HepG2 (cell line): ENCODE measurements around the gene UNC5CL. TPM values are rescaled to one million over a fixed set of nuclear protein-coding genes. Genes with fewer than 3 reads are reported as not detected.

ENCODE experiments used
- EP300 ChIP-seq, 3 experiments: sonication (generic) in 1 of 3; formaldehyde crosslinking in 1 of 3; IDR thresholded peaks; 2 replicates each; pipeline versions ENCODE4 v1.5.1 to v1.6.1; 2011 to 2020; ENCODE audit warnings: low read depth in 2 of 3, low read length in 2 of 3, borderline replicate concordance in 1 of 3, improper control_type of control experiment in 1 of 3, mild to moderate bottlenecking in 1 of 3, missing genetic modification reagents in 1 of 3, moderate library complexity in 1 of 3
- HMG20A ChIP-seq: IDR thresholded peaks from 2 replicates; pipeline ENCODE4 v1.6.1; 2016; ENCODE audit warnings: borderline replicate concordance
- HNRNPL ChIP-seq: fragments of 200-400 bp; formaldehyde crosslinking; IDR thresholded peaks from 2 replicates; pipeline ENCODE4 v1.6.1; 2017; ENCODE audit warnings: mild to moderate bottlenecking, low read depth, low read length
- KAT8 ChIP-seq: IDR thresholded peaks from 2 replicates; pipeline ENCODE4 v1.6.1; 2016; ENCODE audit warnings: missing genetic modification reagents, missing compliant biosample characterization
- NR2F2 ChIP-seq: IDR thresholded peaks from 2 replicates; pipeline ENCODE4 v1.6.1; 2012; ENCODE audit warnings: low read depth, inconsistent platforms, borderline replicate concordance
- RARA ChIP-seq: IDR thresholded peaks from 2 replicates; pipeline ENCODE4 v1.6.1; 2016; ENCODE audit warnings: missing genetic modification reagents, missing compliant biosample characterization
- RNF219 ChIP-seq: sonication (generic); formaldehyde crosslinking; IDR thresholded peaks from 2 replicates; pipeline ENCODE4 v1.5.0; 2020; ENCODE audit warnings: mild to moderate bottlenecking, missing genetic modification reagents
- SP140L ChIP-seq: sonication (generic); formaldehyde crosslinking; IDR thresholded peaks from 2 replicates; pipeline ENCODE4 v1.4.0; 2020; ENCODE audit warnings: missing genetic modification reagents, borderline replicate concordance
- SYNCRIP ChIP-seq: fragments of 200-400 bp; formaldehyde crosslinking; IDR thresholded peaks from 2 replicates; pipeline ENCODE4 v1.6.1; 2018; ENCODE audit warnings: mild to moderate bottlenecking, low read depth, low read length; ENCODE audit not compliant: insufficient read depth
- TRIM24 ChIP-seq: sonication (generic); formaldehyde crosslinking; IDR thresholded peaks from 2 replicates; pipeline ENCODE4 v1.8.0; 2022; ENCODE audit warnings: mild to moderate bottlenecking, missing genetic modification reagents
- ZFP82 ChIP-seq: sonication (generic); formaldehyde crosslinking; IDR thresholded peaks from 2 replicates; pipeline ENCODE4 v1.5.1; 2020; ENCODE audit warnings: mild to moderate bottlenecking, missing genetic modification reagents, borderline replicate concordance
- ZKSCAN8 ChIP-seq: IDR thresholded peaks from 2 replicates; pipeline ENCODE4 v1.6.1; 2016; ENCODE audit warnings: borderline replicate concordance, missing genetic modification reagents, missing compliant biosample characterization
- ZNF17 ChIP-seq: sonication (generic); formaldehyde crosslinking; IDR thresholded peaks from 2 replicates; pipeline ENCODE4 v1.5.0; 2020; ENCODE audit warnings: mild to moderate bottlenecking, missing genetic modification reagents
- ZNF414 ChIP-seq: sonication (generic); formaldehyde crosslinking; IDR thresholded peaks from 2 replicates; pipeline ENCODE4 v1.5.0; 2020; ENCODE audit warnings: missing genetic modification reagents
- ZNF431 ChIP-seq: sonication (generic); formaldehyde crosslinking; IDR thresholded peaks from 2 replicates; pipeline ENCODE4 v1.9.0; 2022; ENCODE audit warnings: missing genetic modification reagents, low read depth, mild to moderate bottlenecking, borderline replicate concordance
- ZNF543 ChIP-seq: sonication (generic); formaldehyde crosslinking; IDR thresholded peaks from 2 replicates; pipeline ENCODE4 v1.4.0; 2020; ENCODE audit warnings: mild to moderate bottlenecking, missing genetic modification reagents
- ZNF724P ChIP-seq: sonication (generic); formaldehyde crosslinking; IDR thresholded peaks from 2 replicates; pipeline ENCODE4 v1.8.0; 2022; ENCODE audit warnings: missing genetic modification reagents, borderline replicate concordance
- ZNF839 ChIP-seq: sonication (generic); formaldehyde crosslinking; IDR thresholded peaks from 2 replicates; pipeline ENCODE4 v1.4.0; 2020; ENCODE audit warnings: missing genetic modification reagents, mild to moderate bottlenecking, borderline replicate concordance
- polyA plus RNA-seq, 8 experiments: library from polyadenylated mRNA; depleted of rRNA in 3 of 8; stranded (reverse) in 7 of 8; unstranded in 1 of 8; fragments of >200 nt; fragmentation: Illumina TruSeq in 4 of 8; extraction: Trizol in 4 of 8; gene quantifications; 2 replicates each; pipeline versions ENCODE4 v1.2.1 to v1.2.3, GENCODE V29; 2011 to 2016; ENCODE audit warnings: low read depth in 4 of 8, missing spikeins in 1 of 8, mixed read lengths in 1 of 8; ENCODE audit not compliant: insufficient read depth in 1 of 8
- total RNA-seq, 5 experiments: library from RNA; depleted of rRNA; stranded (reverse); fragments of >200 nt; fragmentation: Illumina TruSeq; extraction: Trizol; gene quantifications; 2 replicates each; pipeline ENCODE4 v1.2.3, GENCODE V29; 2016; ENCODE audit warnings: low read depth in 1 of 5
- TF ChIP-seq, protein P1 (sequence below): sonication (generic); formaldehyde crosslinking; IDR thresholded peaks from 2 replicates; pipeline ENCODE4 v1.4.0; 2020; ENCODE audit warnings: mild to moderate bottlenecking, missing genetic modification reagents
- TF ChIP-seq, protein P2 (sequence below): sonication (generic); formaldehyde crosslinking; IDR thresholded peaks from 2 replicates; pipeline ENCODE4 v1.8.1; 2023; ENCODE audit warnings: mild to moderate bottlenecking, moderate library complexity, missing genetic modification reagents
- TF ChIP-seq, protein P3 (sequence below): sonication (generic); formaldehyde crosslinking; IDR thresholded peaks from 2 replicates; pipeline ENCODE4 v1.8.1; 2023; ENCODE audit warnings: missing genetic modification reagents, mild to moderate bottlenecking, borderline replicate concordance

The UNC5CL gene
- total and polyA plus RNA-seq, 2 of the 13 experiments (the other 11 are each of a cell fraction or from before 2014, with no cell fraction given), result 2.4 to 2.5 TPM

DNA sequence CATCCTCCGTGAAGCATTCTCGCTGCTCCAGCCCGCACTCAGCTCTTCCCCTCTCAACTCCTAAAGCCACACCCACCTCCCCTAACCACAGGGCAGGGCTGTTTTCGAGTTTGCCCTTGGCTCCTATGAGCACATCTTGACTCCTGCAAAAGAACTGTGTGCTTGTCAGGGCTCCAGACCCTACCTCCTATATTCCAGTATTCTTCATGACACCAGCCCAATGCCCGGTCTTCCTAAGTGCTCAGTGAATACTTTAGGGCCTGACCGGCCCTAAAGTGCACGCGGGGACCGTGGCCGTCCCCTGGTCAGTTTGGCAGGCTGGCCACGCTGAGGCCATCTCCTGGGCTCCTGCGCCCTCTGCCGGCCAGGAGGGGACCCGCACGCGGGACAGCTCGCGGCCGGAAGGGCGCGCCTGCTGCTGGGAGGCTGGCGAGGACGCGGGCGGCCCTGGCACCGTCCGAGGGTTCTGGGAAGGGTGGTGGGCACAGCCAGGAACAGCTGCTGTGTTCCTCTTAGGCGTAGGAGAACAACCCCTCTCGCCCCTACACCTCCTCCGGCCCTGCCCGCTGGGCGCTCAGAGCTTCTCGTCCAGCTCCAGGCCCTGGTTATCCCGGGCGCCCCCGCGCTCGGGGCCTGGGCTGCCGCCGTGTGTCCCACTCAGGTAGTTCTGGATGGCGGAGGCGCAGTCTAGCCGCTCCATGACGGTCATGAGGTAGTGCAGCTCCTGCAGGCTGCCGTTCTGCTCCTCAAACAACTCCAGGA lies 11.0 kb downstream of the UNC5CL start (continued):
- TF ChIP-seq, protein P1, sequence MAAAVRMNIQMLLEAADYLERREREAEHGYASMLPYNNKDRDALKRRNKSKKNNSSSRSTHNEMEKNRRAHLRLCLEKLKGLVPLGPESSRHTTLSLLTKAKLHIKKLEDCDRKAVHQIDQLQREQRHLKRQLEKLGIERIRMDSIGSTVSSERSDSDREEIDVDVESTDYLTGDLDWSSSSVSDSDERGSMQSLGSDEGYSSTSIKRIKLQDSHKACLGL (CRISPR knock-in tag), result peak; percentile 65
- TF ChIP-seq ZFP82 (CRISPR knock-in tag) (no peak), HMG20A (no peak), HNRNPL (peak; percentile 94), RARA (CRISPR knock-in tag) (0 out of 2 replicates have a peak, but pooled peaks have one; percentile 16), SP140L (CRISPR knock-in tag) (no peak), KAT8 (peak; percentile 46; the same call in 1 of the 2 replicates), ZNF839 (CRISPR knock-in tag) (0 out of 2 replicates have a peak, but pooled peaks have one; percentile 22), EP300 (IDR thresholded peaks at IDR 0.05; ENCODE audit: low read depth in 2 of 2, low read length in 2 of 2) (no peak), EP300 (CRISPR knock-in tag; IDR thresholded peaks at IDR 0.05; ENCODE audit: borderline replicate concordance) (no peak), ZNF414 (no peak), ZNF724P (peak; percentile 90), NR2F2 (no peak), ZNF17 (CRISPR knock-in tag) (no peak), RNF219 (CRISPR knock-in tag) (no peak), TRIM24 (CRISPR knock-in tag) (no peak), SYNCRIP (no peak), ZKSCAN8 (CRISPR knock-in tag) (no peak), ZNF543 (peak; percentile 80; the same call in 1 of the 2 replicates), ZNF431 (CRISPR knock-in tag) (no peak)
- TF ChIP-seq, protein P2, sequence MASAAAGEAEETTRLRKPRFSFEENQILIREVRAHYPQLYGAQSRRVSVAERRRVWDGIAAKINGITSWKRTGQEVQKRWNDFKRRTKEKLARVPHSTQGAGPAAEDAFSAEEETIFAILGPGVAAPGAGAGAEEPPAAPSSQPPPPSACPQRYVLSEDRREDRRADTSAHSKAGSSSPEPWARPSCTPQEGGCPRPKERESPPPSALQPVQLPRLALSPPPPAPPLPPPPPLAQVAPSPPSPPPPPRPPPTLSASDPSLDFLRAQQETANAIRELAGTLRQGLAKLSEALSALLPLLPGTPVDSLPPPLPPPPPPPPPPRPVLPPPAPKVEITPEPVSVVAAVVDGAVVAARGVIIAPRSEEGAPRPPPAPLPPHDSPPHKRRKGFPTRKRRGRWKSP (CRISPR knock-in tag), result no peak; the same call in 1 of the 2 replicates
- TF ChIP-seq, protein P3, sequence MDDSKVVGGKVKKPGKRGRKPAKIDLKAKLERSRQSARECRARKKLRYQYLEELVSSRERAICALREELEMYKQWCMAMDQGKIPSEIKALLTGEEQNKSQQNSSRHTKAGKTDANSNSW (CRISPR knock-in tag), result peak; percentile 68; the same call in 1 of the 2 replicates
